Gastrocnemius medialis (tissue), 4 donors: ENCODE data around the gene CHTOP. TPM values are rescaled to one million over a fixed set of nuclear protein-coding genes. Genes with fewer than 3 reads are reported as not detected.
A peak's percentile ranks its signal among the peaks of the same experiment; 100 is the strongest.

Experiments
- ATAC-seq, 2 donors: fragments of 150-250 bp; one replicate each; pipeline ENCODE4 v1.9.1; 2016
- DNase-seq, 2 donors: peaks; one replicate each; pipeline ENCODE4 v3.0.0-alpha.2; 2019
- H3K27ac ChIP-seq, 4 donors: fragments of 200-600 bp; sonication (generic); 1 replicate in 1 of 4; 2 replicates in 3 of 4; pipeline ENCODE4 v1.5.1; 2016 to 2018; ENCODE audit warnings: mild to moderate bottlenecking in 2 of 4, moderate library complexity in 1 of 4
- H3K27me3 ChIP-seq, 3 donors: fragments of 200-600 bp; sonication (generic) in 2 of 3; 1 replicate in 1 of 3; 2 replicates in 2 of 3; pipeline versions ENCODE4 v1.5.1 to v1.6.0; 2016 to 2019; ENCODE audit warnings: mild to moderate bottlenecking in 1 of 3, moderate library complexity in 1 of 3
- H3K36me3 ChIP-seq, 2 donors: fragments of 200-600 bp; sonication (generic) in 1 of 2; one replicate each; pipeline ENCODE4 v1.5.1; 2017 to 2018
- H3K4me1 ChIP-seq, 2 donors: fragments of 200-600 bp; sonication (generic) in 1 of 2; one replicate each; pipeline ENCODE4 v1.5.1; 2016 to 2017; ENCODE audit warnings: mild to moderate bottlenecking in 2 of 2
- H3K4me3 ChIP-seq, 4 donors: fragments of 200-600 bp; sonication (generic) in 3 of 4; 1 replicate in 1 of 4; 2 replicates in 3 of 4; pipeline ENCODE4 v1.5.1; 2016 to 2019; ENCODE audit warnings: mild to moderate bottlenecking in 2 of 4
- H3K9me3 ChIP-seq, 3 donors: fragments of 200-600 bp; sonication (generic) in 2 of 3; 1 replicate in 1 of 3; 2 replicates in 2 of 3; pipeline ENCODE4 v1.5.1; 2016 to 2019
- CTCF ChIP-seq, 5 experiments: fragments of 450-650 bp in 3 of 5; fragments of 200-600 bp in 2 of 5; sonication (generic) in 2 of 5; IDR thresholded peaks in 4 of 5; conservative IDR thresholded peaks in 1 of 5; 1 replicate in 4 of 5; 2 replicates in 1 of 5; pipeline ENCODE4 v1.5.1; 2016 to 2019; ENCODE audit warnings: antibody characterized with exemption in 5 of 5, mild to moderate bottlenecking in 3 of 5, moderate library complexity in 3 of 5
- POLR2A ChIP-seq, 2 donors: fragments of 450-650 bp; IDR thresholded peaks; one replicate each; pipeline ENCODE4 v1.6.1; 2017; ENCODE audit warnings: antibody characterized with exemption in 2 of 2, mild to moderate bottlenecking in 2 of 2, moderate library complexity in 2 of 2
- in situ Hi-C, 4 donors: fragments of 200-750 bp; cut with MboI; loops; one replicate each; pipeline versions ENCODE4 v1.15.0 to v1.8.0; 2017; ENCODE audit warnings: low sequenced_read_pairs in 4 of 4
- intact Hi-C: fragments of 100-400 bp; cut with DNase I; formaldehyde crosslinking; loops from one replicate; pipeline ENCODE4 v1.15.1; 2023; ENCODE audit warnings: low total_unique reads
- total RNA-seq, 4 donors: library from RNA; depleted of rRNA; stranded (reverse); fragments of >200 nt; gene quantifications; one replicate each; pipeline versions ENCODE4 v1.1.0 to v1.2.3, GENCODE V29; 2016

Gene CHTOP
- total RNA-seq, 4 donors from 2014 or later = 49.5 to 73.4 (median 59.1) TPM

GRCh38 chr1:153610811-153611301 lies 23.0 kb upstream of the CHTOP start:
- no peak for TF ChIP-seq CTCF (IDR thresholded peaks at IDR 0.05 in 4 of 5, conservative IDR thresholded peaks at IDR 0.05 in 1 of 5)
- no peak for TF ChIP-seq POLR2A (IDR thresholded peaks at IDR 0.05)
- H3K4me3 ChIP-seq = no peak overlapping the region
- peaks cover 21 to 25% of the 10 kb centered on the region in 2 donors for H3K4me1 ChIP-seq
- peaks cover 0 to 14% of the 10 kb centered on the region in 2 donors for H3K36me3 ChIP-seq
- H3K9me3 ChIP-seq = no peaks in the 10 kb centered on the region
- intact Hi-C loops = loop anchor here (5.0 kb wide), 1 partner anchor 786 kb away; no protein-coding TSS in a partner anchor
- ATAC-seq (no peak), DNase-seq (no peak)
- no peaks in the 10 kb centered on the region for H3K27me3 ChIP-seq
- H3K27ac ChIP-seq = peak overlapping the region; percentile 82 to 88 (median 84)
- in situ Hi-C loops = no loop called here

GRCh38 chr1:153611356-153611755 lies 22.5 kb upstream of the CHTOP start:
- Histone ChIP-seq H3K27ac (peak overlapping the region; percentile 82 to 88 (median 84)), H3K9me3 (no peaks in the 10 kb centered on the region), H3K36me3 (peaks cover 0 to 14% of the 10 kb centered on the region in 2 donors), H3K27me3 (no peaks in the 10 kb centered on the region), H3K4me3 (peak overlapping the region in 1 of 4 donors; percentile 65), H3K4me1 (peaks cover 21 to 25% of the 10 kb centered on the region in 2 donors)
- no peak for ATAC-seq
- in situ Hi-C loops = no loop called here
- TF ChIP-seq POLR2A (IDR thresholded peaks at IDR 0.05) (no peak), CTCF (IDR thresholded peaks at IDR 0.05 in 4 of 5, conservative IDR thresholded peaks at IDR 0.05 in 1 of 5) (no peak)
- no peak for DNase-seq
- intact Hi-C loops = loop anchor here (5.0 kb wide), 1 partner anchor 786 kb away; no protein-coding TSS in a partner anchor

- H3K27me3 ChIP-seq = no peaks in the 10 kb centered on the region
- H3K27ac ChIP-seq = peak overlapping the region; percentile 82 to 88 (median 84)
- intact Hi-C loops (loop anchor here (5.0 kb wide), 1 partner anchor 785 kb away; no protein-coding TSS in a partner anchor), in situ Hi-C loops (no loop called here)
- H3K4me3 ChIP-seq = peak overlapping the region; percentile 56 to 66 (median 62)
- ATAC-seq (peak; percentile 1 to 7), DNase-seq (peak in 1 of 2 donors; percentile 15)
- H3K4me1 ChIP-seq = peaks cover 22 to 25% of the 10 kb centered on the region in 2 donors
- TF ChIP-seq CTCF (IDR thresholded peaks at IDR 0.05 in 4 of 5, conservative IDR thresholded peaks at IDR 0.05 in 1 of 5) (no peak), POLR2A (IDR thresholded peaks at IDR 0.05) (no peak)
- peaks cover 0 to 5% of the 10 kb centered on the region in 2 donors for H3K36me3 ChIP-seq
- no peaks in the 10 kb centered on the region for H3K9me3 ChIP-seq
These were observed 21.6 kb upstream of the CHTOP start for GRCh38 chr1:153612111-153612754.

GRCh38 chr1:153612755-153613331 lies 21.0 kb upstream of the CHTOP start, which contains the start of gene S100A16:
S100A16 (minus strand) TSS chr1:153613137; CDS start chr1:153608151, 4,986 bp downstream.
- H3K4me1 ChIP-seq = peaks cover 25 to 28% of the 10 kb centered on the region in 2 donors
- peak in 1 of 2 donors; percentile 74 for DNase-seq
- peak within 1 kb of the TSS; percentile 56 to 66 (median 62) for H3K4me3 ChIP-seq
- no peaks in the 10 kb centered on the region for H3K27me3 ChIP-seq
- H3K9me3 ChIP-seq = no peaks in the 10 kb centered on the region
- TF ChIP-seq POLR2A (IDR thresholded peaks at IDR 0.05) = peak; percentile 18 to 35
- TF ChIP-seq CTCF (IDR thresholded peaks at IDR 0.05 in 4 of 5, conservative IDR thresholded peaks at IDR 0.05 in 1 of 5) = no peak
- peak within 1 kb of the TSS; percentile 82 to 88 (median 84) for H3K27ac ChIP-seq
- intact Hi-C loops = loop anchor here (5.0 kb wide), 1 partner anchor 784 kb away; no protein-coding TSS in a partner anchor
- in situ Hi-C loops = no loop called here
- no peaks in the 10 kb centered on the region for H3K36me3 ChIP-seq
- peak; percentile 52 to 55 for ATAC-seq
